Measurements from ENCODE around the gene ATP5MK. TPM values are rescaled to one million over a fixed set of nuclear protein-coding genes. Genes with fewer than 3 reads are reported as not detected.

Gene ATP5MK
- total and polyA plus RNA-seq, 2 of the 8 experiments (the other 6 are each of a cell fraction or from before 2014, with no cell fraction given) = 280 to 312 TPM

GRCh38 chr10:103433858-103434257 is 37.6 kb upstream of the ATP5MK start (continued):
- no peak for TF ChIP-seq CHD7 (IDR thresholded peaks at IDR 0.05; ENCODE audit: insufficient replicate concordance, low read length)
- TF ChIP-seq NANOG (IDR thresholded peaks at IDR 0.05; ENCODE audit: insufficient read depth, low read depth, low read length, poor library complexity, severe bottlenecking) = no peak
- TF ChIP-seq GABPA (IDR thresholded peaks at IDR 0.05; ENCODE audit: borderline replicate concordance, insufficient read depth, low read length) = no peak
- no peak for TF ChIP-seq JUND (IDR thresholded peaks at IDR 0.05; ENCODE audit: low read length)
- TF ChIP-seq HDAC6 (IDR thresholded peaks at IDR 0.05; ENCODE audit: low read depth, low read length) = no peak
- TF ChIP-seq POU5F1 (IDR thresholded peaks at IDR 0.05; ENCODE audit: low read depth, low read length) = no peak
- TF ChIP-seq SUZ12 (IDR thresholded peaks at IDR 0.05; ENCODE audit: low read length) = no peak
- no peak for TF ChIP-seq CTBP2 (IDR thresholded peaks at IDR 0.05; ENCODE audit: borderline replicate concordance, insufficient read depth, insufficient read length, low read length)
- no peak for TF ChIP-seq ASH2L (IDR thresholded peaks at IDR 0.05; ENCODE audit: low read length)
- TF ChIP-seq SP1 (IDR thresholded peaks at IDR 0.05; ENCODE audit: low read depth, low read length) = no peak
- no peak for TF ChIP-seq ZNF274 (IDR thresholded peaks at IDR 0.05; ENCODE audit: borderline replicate concordance, extremely low read depth, low read length)
- TF ChIP-seq BACH1 (IDR thresholded peaks at IDR 0.05; ENCODE audit: low read length) = no peak

All from H1 (cell line).